PC-3 (cell line): ENCODE measurements around the gene TMEM86B. TPM values are rescaled to one million over a fixed set of nuclear protein-coding genes. Genes with fewer than 3 reads are reported as not detected.
"Not testable (repeated sequence)": the region's sequence is repeated elsewhere in the genome, so short reads cannot be mapped to it uniquely, and the experiment has no call there.

ENCODE experiments used
- ATAC-seq: fragments of 200-7000 bp; cut with Tn5 transposase; 2 replicates; pipeline ENCODE4 v1.9.1; 2020; ENCODE audit warnings: mild to moderate bottlenecking, moderate library complexity
- BruUV-seq: library from RNA; stranded (reverse); fragments of 400-500 nt; replicated peaks from 2 replicates; lab custom pipeline; 2021; lab: Mats Ljungman, UMichigan
- CTCF ChIA-PET: fragments of 300-600 bp; sonication (Branson Sonifier 250); formaldehyde crosslinking; loops from one replicate; lab custom pipeline; 2022; ENCODE audit warnings: antibody characterized with exemption; lab: Charles Lee
- POLR2A ChIA-PET: fragments of 300-600 bp; sonication (Branson Sonifier 250); formaldehyde crosslinking; loops from one replicate; lab custom pipeline; 2022; ENCODE audit warnings: antibody characterized with exemption; ENCODE audit not compliant: unreplicated experiment; lab: Charles Lee
- DNase-seq: peaks from one replicate; pipeline ENCODE4 v3.0.0-alpha.2; 2015
- H2AFZ ChIP-seq: fragments of 300-600 bp; sonication (generic); 2 replicates; pipeline ENCODE4 v1.6.0; 2016; ENCODE audit warnings: antibody characterized with exemption, low read length
- H3F3A ChIP-seq: fragments of 300-600 bp; sonication (generic); one replicate; pipeline ENCODE4 v1.6.0; 2017; ENCODE audit warnings: antibody characterized with exemption, low read length, control low read depth, mild to moderate bottlenecking; ENCODE audit not compliant: unreplicated experiment
- H3K27ac ChIP-seq: fragments of 300-600 bp; sonication (generic); 2 replicates; pipeline ENCODE4 v1.5.1; 2016; ENCODE audit warnings: mild to moderate bottlenecking, low read length
- H3K27me3 ChIP-seq: fragments of 300-600 bp; sonication (generic); 2 replicates; pipeline ENCODE4 v1.6.1; 2016; ENCODE audit warnings: low read length, mixed read lengths
- H3K36me3 ChIP-seq: fragments of 300-600 bp; sonication (generic); 2 replicates; pipeline ENCODE4 v1.6.1; 2016; ENCODE audit warnings: low read depth, mixed run types, low read length, mixed read lengths
- H3K4me1 ChIP-seq: fragments of 300-600 bp; sonication (generic); 2 replicates; pipeline ENCODE4 v1.5.1; 2016; ENCODE audit warnings: low read length; ENCODE audit not compliant: insufficient read depth
- H3K4me2 ChIP-seq: fragments of 300-600 bp; sonication (generic); 2 replicates; pipeline ENCODE4 v1.6.0; 2016; ENCODE audit warnings: low read length
- H3K4me3 ChIP-seq: fragments of 300-600 bp; sonication (generic); 2 replicates; pipeline ENCODE4 v1.5.1; 2016; ENCODE audit warnings: mild to moderate bottlenecking, low read length, mixed read lengths
- H3K79me2 ChIP-seq: fragments of 300-600 bp; sonication (generic); 2 replicates; pipeline ENCODE4 v1.6.1; 2017; ENCODE audit warnings: low read length, mixed read lengths
- H3K9ac ChIP-seq: fragments of 300-600 bp; sonication (generic); 2 replicates; pipeline ENCODE4 v1.6.0; 2016; ENCODE audit warnings: mild to moderate bottlenecking, low read length
- H3K9me2 ChIP-seq: fragments of 300-600 bp; sonication (generic); replicated peaks from 2 replicates; pipeline ENCODE4 v1.6.1; 2016; ENCODE audit warnings: mixed run types, low read length, mixed read lengths
- H3K9me3 ChIP-seq: fragments of 300-600 bp; sonication (generic); 2 replicates; pipeline ENCODE4 v1.6.1; 2016; ENCODE audit warnings: low read length, mixed read lengths
- H4K20me1 ChIP-seq: fragments of 300-600 bp; sonication (generic); 2 replicates; pipeline ENCODE4 v1.6.1; 2016; ENCODE audit warnings: low read length, mixed read lengths
- EZH2 ChIP-seq: fragments of 300-600 bp; sonication (generic); IDR thresholded peaks from one replicate; pipeline ENCODE4 v1.6.1; 2017; ENCODE audit warnings: antibody characterized with exemption, mild to moderate bottlenecking, low read length; ENCODE audit not compliant: unreplicated experiment
- EZH2phosphoT487 ChIP-seq: fragments of 300-600 bp; sonication (generic); IDR thresholded peaks from 2 replicates; pipeline ENCODE4 v1.6.1; 2018; ENCODE audit warnings: mild to moderate bottlenecking, antibody characterized with exemption, low read length, borderline replicate concordance
- intact Hi-C: fragments of 100-400 bp; cut with micrococcal nuclease; formaldehyde crosslinking; loops from 2 replicates; pipeline ENCODE4 v1.9.0; 2023
- total RNA-seq: library from RNA; depleted of rRNA; stranded (reverse); fragments of >200 nt; gene quantifications from 2 replicates; pipeline ENCODE4 v1.2.3, GENCODE V29; 2014
- TF ChIP-seq, protein P1 (sequence below): fragments of 300-600 bp; sonication (generic); conservative IDR thresholded peaks from 2 replicates; pipeline ENCODE4 v1.5.1; 2017; ENCODE audit warnings: antibody characterized with exemption, low read depth, mild to moderate bottlenecking, low read length

The TMEM86B gene
- total RNA-seq, 1 experiment from 2014 or later: 11.8 TPM

- Histone ChIP-seq H3F3A (peaks cover 8% of the 10 kb centered on the region), H4K20me1 (no peaks in the 10 kb centered on the region), H3K4me3 (peak overlapping the region; percentile 29; the same call in 1 of the 2 replicates), H3K9me2 (no peaks in the 10 kb centered on the region), H3K27ac (peak overlapping the region; percentile 65), H3K9me3 (no peaks in the 10 kb centered on the region), H3K4me1 (peaks cover 33% of the 10 kb centered on the region), H3K9ac (peak overlapping the region; percentile 55), H3K4me2 (peak overlapping the region; percentile 67), H3K36me3 (no peaks in the 10 kb centered on the region), H2AFZ (peak overlapping the region; percentile 24; the same call in 1 of the 2 replicates), H3K79me2 (no peaks in the 10 kb centered on the region), H3K27me3 (no peaks in the 10 kb centered on the region)
- CTCF ChIA-PET: no interaction called here
- TF ChIP-seq EZH2 (no peak), EZH2phosphoT487 (no peak)
- TF ChIP-seq, protein P1, sequence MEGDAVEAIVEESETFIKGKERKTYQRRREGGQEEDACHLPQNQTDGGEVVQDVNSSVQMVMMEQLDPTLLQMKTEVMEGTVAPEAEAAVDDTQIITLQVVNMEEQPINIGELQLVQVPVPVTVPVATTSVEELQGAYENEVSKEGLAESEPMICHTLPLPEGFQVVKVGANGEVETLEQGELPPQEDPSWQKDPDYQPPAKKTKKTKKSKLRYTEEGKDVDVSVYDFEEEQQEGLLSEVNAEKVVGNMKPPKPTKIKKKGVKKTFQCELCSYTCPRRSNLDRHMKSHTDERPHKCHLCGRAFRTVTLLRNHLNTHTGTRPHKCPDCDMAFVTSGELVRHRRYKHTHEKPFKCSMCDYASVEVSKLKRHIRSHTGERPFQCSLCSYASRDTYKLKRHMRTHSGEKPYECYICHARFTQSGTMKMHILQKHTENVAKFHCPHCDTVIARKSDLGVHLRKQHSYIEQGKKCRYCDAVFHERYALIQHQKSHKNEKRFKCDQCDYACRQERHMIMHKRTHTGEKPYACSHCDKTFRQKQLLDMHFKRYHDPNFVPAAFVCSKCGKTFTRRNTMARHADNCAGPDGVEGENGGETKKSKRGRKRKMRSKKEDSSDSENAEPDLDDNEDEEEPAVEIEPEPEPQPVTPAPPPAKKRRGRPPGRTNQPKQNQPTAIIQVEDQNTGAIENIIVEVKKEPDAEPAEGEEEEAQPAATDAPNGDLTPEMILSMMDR: no peak
- BruUV-seq: TSS peak; percentile 83
- POLR2A ChIA-PET: no interaction called here
- DNase-seq (peak; percentile 96), ATAC-seq (peak; percentile 72)
- intact Hi-C loops: no loop called here
These were observed 21.7 kb downstream of the TMEM86B start for GRCh38 chr19:55206664-55207500.

DNA sequence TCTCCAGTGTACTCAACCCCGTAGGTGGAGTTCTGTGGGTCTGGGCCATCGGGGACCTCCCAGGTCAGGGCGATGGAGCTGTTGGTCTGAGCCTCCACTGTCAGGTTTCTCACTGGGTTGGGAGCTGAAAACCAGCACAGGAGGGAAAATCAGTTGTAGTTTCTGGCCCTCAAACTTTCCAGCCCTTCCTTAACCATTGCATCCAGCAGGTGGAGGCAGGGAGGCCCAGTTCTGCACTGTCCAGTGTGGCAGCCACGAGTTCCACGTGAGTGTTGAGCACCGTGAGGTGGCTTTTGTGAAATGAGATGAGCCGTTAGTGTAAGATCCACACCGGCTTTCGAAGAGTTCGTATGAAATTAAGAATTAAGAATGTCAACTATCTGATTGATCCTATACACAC lies 26.4 kb downstream of the TMEM86B start:
- H3K9me2 ChIP-seq, BruUV-seq, H4K20me1 ChIP-seq, ATAC-seq, POLR2A ChIA-PET, H3K4me2 ChIP-seq, H3K27ac ChIP-seq, intact Hi-C loops, H3K79me2 ChIP-seq, H3K27me3 ChIP-seq, H3F3A ChIP-seq, H3K9ac ChIP-seq, H3K4me3 ChIP-seq, H3K9me3 ChIP-seq, H3K36me3 ChIP-seq, H2AFZ ChIP-seq: not testable (repeated sequence)
- DNase-seq: peak; percentile 28
- TF ChIP-seq, protein P1: 0 out of 2 replicates have a peak, but pooled peaks have one; percentile 34
- H3K4me1 ChIP-seq: peaks cover 10% of the 10 kb centered on the region
- CTCF ChIA-PET: interaction anchor here (0.7 kb wide), 1 partner anchor 99 kb away, joined by 4 read pairs; no protein-coding TSS in a partner anchor

- Histone ChIP-seq H3F3A (no peaks in the 10 kb centered on the region), H3K79me2 (no peaks in the 10 kb centered on the region), H3K4me2 (no peak overlapping the region), H3K4me3 (no peak overlapping the region), H3K36me3 (no peaks in the 10 kb centered on the region), H3K9me2 (no peaks in the 10 kb centered on the region), H3K27ac (no peak overlapping the region), H3K4me1 (no peaks in the 10 kb centered on the region), H2AFZ (no peak overlapping the region), H4K20me1 (no peaks in the 10 kb centered on the region), H3K9ac (no peak overlapping the region), H3K9me3 (no peaks in the 10 kb centered on the region), H3K27me3 (no peaks in the 10 kb centered on the region)
- POLR2A ChIA-PET: no interaction called here
- DNase-seq: no peak
- no peak for ATAC-seq
- intact Hi-C loops: no loop called here
- CTCF ChIA-PET: no interaction called here
- BruUV-seq: no TSS peak
- TF ChIP-seq EZH2phosphoT487 (no peak), EZH2 (no peak)
- TF ChIP-seq, protein P1: no peak
These were observed 28.9 kb downstream of the TMEM86B start for GRCh38 chr19:55199620-55200204.
